ENCODE measurements around the gene KISS1R.

KISS1R gene

GRCh38 chr19:934865-935479 lies 17.8 kb downstream of the KISS1R start:
- POLR2A ChIA-PET: interaction anchor here (0.9 to 1.0 kb wide), 2 partner anchors 11 to 13 kb away, joined by 3 to 5 read pairs; no protein-coding TSS in a partner anchor
- peaks cover 0 to 40% (median 9%) of the 10 kb centered on the region in 4 experiments for H3K36me3 ChIP-seq (ENCODE audit: control insufficient read depth in 4 of 4, insufficient read depth in 4 of 4, low read length in 3 of 4)
- no peaks in the 10 kb centered on the region for H3K27me3 ChIP-seq (replicated peaks in 2 of 5; ENCODE audit: control insufficient read depth in 4 of 5, insufficient read depth in 5 of 5, low read length in 4 of 5)
- peak overlapping the region in 4 of 7 experiments; percentile 28 to 51 (median 40) for H3K4me3 ChIP-seq (ENCODE audit: control insufficient read depth in 1 of 7, extremely low read depth in 1 of 7, insufficient read depth in 4 of 7, low read depth in 2 of 7, low read length in 6 of 7)
- 5% methylated on average over 30 of the region's 31 CpGs for WGBS (ENCODE audit: insufficient coverage)
- peaks cover 0 to 54% (median 49%) of the 10 kb centered on the region in 4 experiments for H3K4me1 ChIP-seq (ENCODE audit: control extremely low read depth in 1 of 4, control insufficient read depth in 4 of 4, insufficient read depth in 4 of 4, low read length in 3 of 4)
- no peaks in the 10 kb centered on the region for H3K9me3 ChIP-seq (ENCODE audit: control extremely low read depth in 1 of 5, control insufficient read depth in 4 of 5, insufficient read depth in 2 of 5, low read depth in 1 of 5, low read length in 4 of 5)
- CTCF ChIA-PET: interaction anchor here (0.9 to 7.8 kb wide), 8 partner anchors 11 to 71 kb away, joined by 3 to 35 read pairs (median 6); partner anchors contain the start of gene WDR18
- H3K27ac ChIP-seq (ENCODE audit: insufficient read depth in 1 of 2, low read depth in 1 of 2, low read length in 2 of 2, poor library complexity in 1 of 2, severe bottlenecking in 2 of 2): peak overlapping the region in 1 of 2 experiments; percentile 34
- DNase-seq: peak in 2 of 3 donors; percentile 80 to 89

GRCh38 chr19:936175-936546 lies 19.0 kb downstream of the KISS1R start:
- Histone ChIP-seq H3K4me3 (ENCODE audit: control insufficient read depth in 1 of 7, extremely low read depth in 1 of 7, insufficient read depth in 4 of 7, low read depth in 2 of 7, low read length in 6 of 7) (no peak overlapping the region), H3K4me1 (ENCODE audit: control extremely low read depth in 1 of 4, control insufficient read depth in 4 of 4, insufficient read depth in 4 of 4, low read length in 3 of 4) (peaks cover 0 to 64% (median 60%) of the 10 kb centered on the region in 4 experiments), H3K27ac (ENCODE audit: insufficient read depth in 1 of 2, low read depth in 1 of 2, low read length in 2 of 2, poor library complexity in 1 of 2, severe bottlenecking in 2 of 2) (no peak overlapping the region), H3K36me3 (ENCODE audit: control insufficient read depth in 4 of 4, insufficient read depth in 4 of 4, low read length in 3 of 4) (peaks cover 0 to 40% (median 5%) of the 10 kb centered on the region in 4 experiments), H3K9me3 (ENCODE audit: control extremely low read depth in 1 of 5, control insufficient read depth in 4 of 5, insufficient read depth in 2 of 5, low read depth in 1 of 5, low read length in 4 of 5) (no peaks in the 10 kb centered on the region), H3K27me3 (replicated peaks in 2 of 5; ENCODE audit: control insufficient read depth in 4 of 5, insufficient read depth in 5 of 5, low read length in 4 of 5) (no peaks in the 10 kb centered on the region)
- POLR2A ChIA-PET: no interaction called here
- WGBS (ENCODE audit: insufficient coverage): 98% methylated on average over 7 of the region's 10 CpGs
- CTCF ChIA-PET: interaction anchor here (0.8 to 7.8 kb wide), 9 partner anchors 11 to 73 kb away, joined by 3 to 35 read pairs (median 4); partner anchors contain the start of gene WDR18
- no peak for DNase-seq

- no peak overlapping the region for H3K27ac ChIP-seq (ENCODE audit: insufficient read depth in 1 of 2, low read depth in 1 of 2, low read length in 2 of 2, poor library complexity in 1 of 2, severe bottlenecking in 2 of 2)
- WGBS (ENCODE audit: insufficient coverage): 95% methylated on average over 10 of the region's 16 CpGs
- peaks cover 0 to 66% (median 62%) of the 10 kb centered on the region in 4 experiments for H3K4me1 ChIP-seq (ENCODE audit: control extremely low read depth in 1 of 4, control insufficient read depth in 4 of 4, insufficient read depth in 4 of 4, low read length in 3 of 4)
- POLR2A ChIA-PET: no interaction called here
- CTCF ChIA-PET: interaction anchor here (0.9 to 7.8 kb wide), 2 partner anchors 14 to 168 kb away, joined by 3 to 35 read pairs; no protein-coding TSS in a partner anchor
- H3K9me3 ChIP-seq (ENCODE audit: control extremely low read depth in 1 of 5, control insufficient read depth in 4 of 5, insufficient read depth in 2 of 5, low read depth in 1 of 5, low read length in 4 of 5): no peaks in the 10 kb centered on the region
- no peak for DNase-seq
- no peaks in the 10 kb centered on the region for H3K27me3 ChIP-seq (replicated peaks in 2 of 5; ENCODE audit: control insufficient read depth in 4 of 5, insufficient read depth in 5 of 5, low read length in 4 of 5)
- H3K4me3 ChIP-seq (ENCODE audit: control insufficient read depth in 1 of 7, extremely low read depth in 1 of 7, insufficient read depth in 4 of 7, low read depth in 2 of 7, low read length in 6 of 7): no peak overlapping the region
- peaks cover 0 to 47% (median 5%) of the 10 kb centered on the region in 4 experiments for H3K36me3 ChIP-seq (ENCODE audit: control insufficient read depth in 4 of 4, insufficient read depth in 4 of 4, low read length in 3 of 4)
These were observed 20.1 kb downstream of the KISS1R start for GRCh38 chr19:937259-937694.

- H3K4me1 ChIP-seq (ENCODE audit: control extremely low read depth in 1 of 4, control insufficient read depth in 4 of 4, insufficient read depth in 4 of 4, low read length in 3 of 4): peaks cover 0 to 62% (median 54%) of the 10 kb centered on the region in 4 experiments
- H3K4me3 ChIP-seq (ENCODE audit: control insufficient read depth in 1 of 7, extremely low read depth in 1 of 7, insufficient read depth in 4 of 7, low read depth in 2 of 7, low read length in 6 of 7): no peak overlapping the region
- H3K27ac ChIP-seq (ENCODE audit: insufficient read depth in 1 of 2, low read depth in 1 of 2, low read length in 2 of 2, poor library complexity in 1 of 2, severe bottlenecking in 2 of 2): no peak overlapping the region
- ChIA-PET CTCF (interaction anchor here (0.7 to 7.8 kb wide), 7 partner anchors 9 to 169 kb away, joined by 3 to 35 read pairs (median 4); no protein-coding TSS in a partner anchor), POLR2A (no interaction called here)
- peaks cover 0 to 52% (median 5%) of the 10 kb centered on the region in 4 experiments for H3K36me3 ChIP-seq (ENCODE audit: control insufficient read depth in 4 of 4, insufficient read depth in 4 of 4, low read length in 3 of 4)
- no peaks in the 10 kb centered on the region for H3K27me3 ChIP-seq (replicated peaks in 2 of 5; ENCODE audit: control insufficient read depth in 4 of 5, insufficient read depth in 5 of 5, low read length in 4 of 5)
- WGBS (ENCODE audit: insufficient coverage): 94% methylated on average over 21 of the region's 23 CpGs
- H3K9me3 ChIP-seq (ENCODE audit: control extremely low read depth in 1 of 5, control insufficient read depth in 4 of 5, insufficient read depth in 2 of 5, low read depth in 1 of 5, low read length in 4 of 5): no peaks in the 10 kb centered on the region
- DNase-seq: no peak
These were observed 21.2 kb downstream of the KISS1R start for GRCh38 chr19:938233-938923.

GRCh38 chr19:939439-939838 lies 22.3 kb downstream of the KISS1R start:
- POLR2A ChIA-PET: interaction anchor here (0.7 kb wide), 1 partner anchor 17 kb away, joined by 3 read pairs; no protein-coding TSS in a partner anchor
- no peak overlapping the region for H3K4me3 ChIP-seq (ENCODE audit: control insufficient read depth in 1 of 7, extremely low read depth in 1 of 7, insufficient read depth in 4 of 7, low read depth in 2 of 7, low read length in 6 of 7)
- DNase-seq: no peak
- 96% methylated on average over 20 of the region's 22 CpGs for WGBS (ENCODE audit: insufficient coverage)
- H3K9me3 ChIP-seq (ENCODE audit: control extremely low read depth in 1 of 5, control insufficient read depth in 4 of 5, insufficient read depth in 2 of 5, low read depth in 1 of 5, low read length in 4 of 5): no peaks in the 10 kb centered on the region
- peaks cover 0 to 51% (median 46%) of the 10 kb centered on the region in 4 experiments for H3K4me1 ChIP-seq (ENCODE audit: control extremely low read depth in 1 of 4, control insufficient read depth in 4 of 4, insufficient read depth in 4 of 4, low read length in 3 of 4)
- no peaks in the 10 kb centered on the region for H3K27me3 ChIP-seq (replicated peaks in 2 of 5; ENCODE audit: control insufficient read depth in 4 of 5, insufficient read depth in 5 of 5, low read length in 4 of 5)
- peaks cover 0 to 56% (median 8%) of the 10 kb centered on the region in 4 experiments for H3K36me3 ChIP-seq (ENCODE audit: control insufficient read depth in 4 of 4, insufficient read depth in 4 of 4, low read length in 3 of 4)
- H3K27ac ChIP-seq (ENCODE audit: insufficient read depth in 1 of 2, low read depth in 1 of 2, low read length in 2 of 2, poor library complexity in 1 of 2, severe bottlenecking in 2 of 2): no peak overlapping the region
- CTCF ChIA-PET: interaction anchor here (1.1 to 7.8 kb wide), 3 partner anchors 9 to 16 kb away, joined by 3 to 35 read pairs (median 4); no protein-coding TSS in a partner anchor

GRCh38 chr19:939922-940321 lies 22.8 kb downstream of the KISS1R start:
- H3K36me3 ChIP-seq (ENCODE audit: control insufficient read depth in 4 of 4, insufficient read depth in 4 of 4, low read length in 3 of 4): peaks cover 0 to 56% (median 8%) of the 10 kb centered on the region in 4 experiments
- no peak for DNase-seq
- ChIA-PET POLR2A (no interaction called here), CTCF (interaction anchor here (1.1 to 7.8 kb wide), 4 partner anchors 11 to 44 kb away, joined by 3 to 35 read pairs (median 4); partner anchors contain the start of gene WDR18)
- WGBS (ENCODE audit: insufficient coverage): 100% methylated on average over 7 of the region's 7 CpGs
- no peaks in the 10 kb centered on the region for H3K9me3 ChIP-seq (ENCODE audit: control extremely low read depth in 1 of 5, control insufficient read depth in 4 of 5, insufficient read depth in 2 of 5, low read depth in 1 of 5, low read length in 4 of 5)
- H3K27me3 ChIP-seq (replicated peaks in 2 of 5; ENCODE audit: control insufficient read depth in 4 of 5, insufficient read depth in 5 of 5, low read length in 4 of 5): no peaks in the 10 kb centered on the region
- H3K4me1 ChIP-seq (ENCODE audit: control extremely low read depth in 1 of 4, control insufficient read depth in 4 of 4, insufficient read depth in 4 of 4, low read length in 3 of 4): peaks cover 0 to 49% (median 45%) of the 10 kb centered on the region in 4 experiments
- H3K27ac ChIP-seq (ENCODE audit: insufficient read depth in 1 of 2, low read depth in 1 of 2, low read length in 2 of 2, poor library complexity in 1 of 2, severe bottlenecking in 2 of 2): peak overlapping the region in 1 of 2 experiments; percentile 76
- no peak overlapping the region for H3K4me3 ChIP-seq (ENCODE audit: control insufficient read depth in 1 of 7, extremely low read depth in 1 of 7, insufficient read depth in 4 of 7, low read depth in 2 of 7, low read length in 6 of 7)
